ENCODE data around the gene CCDC85C. TPM values are rescaled to one million over a fixed set of nuclear protein-coding genes. Genes with fewer than 3 reads are reported as not detected.

The CCDC85C gene
- total and polyA plus RNA-seq, 10 of the 15 experiments (the other 5 are each of a cell fraction or from before 2014, with no cell fraction given): 0.03 to 3.6 (median 1.1) TPM

DNA sequence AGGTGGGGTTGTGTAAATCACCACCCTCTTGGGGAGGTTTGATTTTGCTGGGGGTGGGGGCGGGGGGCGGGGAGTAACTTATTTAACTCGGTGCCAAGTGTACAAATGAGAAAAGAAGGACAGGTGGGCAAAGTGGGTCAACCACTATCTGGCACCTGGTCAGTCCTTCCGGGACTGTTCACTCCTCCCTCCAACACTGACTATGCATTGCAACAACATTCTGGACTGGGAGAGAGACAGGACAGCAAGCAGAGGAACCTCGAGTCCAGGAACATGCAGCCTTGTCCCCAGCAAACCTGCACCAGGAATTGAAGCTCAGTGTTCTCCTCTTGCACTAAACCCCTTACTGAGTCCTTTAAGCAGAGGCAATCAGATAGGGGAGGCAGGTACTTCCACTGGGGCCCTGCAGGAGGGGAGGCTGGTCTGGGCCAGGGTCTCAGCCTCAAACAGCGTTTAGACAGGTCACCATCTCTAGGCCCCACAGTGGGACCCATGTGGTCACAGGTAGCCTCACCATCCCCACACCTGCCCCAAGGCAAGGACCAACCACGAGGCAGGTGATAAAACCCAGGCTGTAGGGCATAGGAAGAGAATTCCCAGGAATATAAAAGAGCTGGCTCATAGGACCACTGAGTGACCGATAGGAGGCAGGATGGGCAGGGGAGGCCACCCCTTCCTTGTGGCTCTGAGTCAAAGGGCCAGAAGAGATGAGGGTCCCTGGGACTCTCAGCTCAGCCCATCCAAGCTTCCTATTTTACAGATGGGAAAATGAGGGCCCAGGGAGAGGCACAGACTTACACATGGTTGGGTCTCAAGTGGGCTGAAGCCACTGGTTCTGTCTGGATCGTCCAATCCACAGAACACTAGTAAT lies 9.8 kb downstream of the CCDC85C start:
- H3K4me3 ChIP-seq: peak overlapping the region; percentile 23; the same call in 1 of the 2 replicates
- peak overlapping the region; percentile 24; the same call in 1 of the 2 replicates for H3K27ac ChIP-seq (ENCODE audit: control insufficient read depth, insufficient read depth)
- ChIA-PET POLR2A (interaction anchor here (1.7 to 1.8 kb wide), 2 partner anchors 9 to 11 kb away, joined by 6 to 10 read pairs; no protein-coding TSS in a partner anchor), CTCF (interaction anchor here (0.8 to 1.7 kb wide), 2 partner anchors 9 to 32 kb away, joined by 3 to 5 read pairs; partner anchors contain the start of gene CCDC85C), RAD21 (ENCODE audit: unreplicated experiment) (interaction anchor here (1.0 to 1.2 kb wide), 4 partner anchors 10 to 113 kb away, joined by 3 to 6 read pairs (median 4); partner anchors contain the start of genes CCDC85C, CCNK and SETD3), SMC1A (ENCODE audit: uncharacterized antibody, unreplicated experiment) (interaction anchor here (0.9 to 2.0 kb wide), 2 partner anchors 11 to 49 kb away, joined by 3 to 6 read pairs; partner anchors contain the start of gene CCDC85C)
- H3K36me3 ChIP-seq (ENCODE audit: control insufficient read depth in 2 of 2, insufficient read depth in 2 of 2, low read length in 1 of 2): no peaks in the 10 kb centered on the region
- no TSS peak for BruUV-seq (replicated peaks)
- H4K20me1 ChIP-seq (ENCODE audit: control insufficient read depth, insufficient read depth): no peaks in the 10 kb centered on the region
- ATAC-seq (no peak), FAIRE-seq (no peak), DNase-seq (ENCODE audit: low read depth, low spot score) (no peak)
- in situ Hi-C loops (cut with MboI) (no loop called here), intact Hi-C loops (cut with micrococcal nuclease; ENCODE audit: unreplicated experiment) (no loop called here)
- 58% methylated on average over 9 of the region's 9 CpGs for WGBS (ENCODE audit: insufficient coverage, insufficient replicate concordance, low lambda C conversion rate, missing lambda C conversion rate)
- H2AFZ ChIP-seq (ENCODE audit: control insufficient read depth, low read depth, low read length): peak overlapping the region; percentile 47; the same call in 1 of the 2 replicates
- TF ChIP-seq SUZ12 (IDR thresholded peaks at IDR 0.05; ENCODE audit: unreplicated experiment): no peak
- TF ChIP-seq CHD4 (IDR thresholded peaks at IDR 0.05): no peak
- TF ChIP-seq TCF12 (IDR thresholded peaks at IDR 0.05; ENCODE audit: low read depth, low read length): no peak
- TF ChIP-seq, protein P1, sequence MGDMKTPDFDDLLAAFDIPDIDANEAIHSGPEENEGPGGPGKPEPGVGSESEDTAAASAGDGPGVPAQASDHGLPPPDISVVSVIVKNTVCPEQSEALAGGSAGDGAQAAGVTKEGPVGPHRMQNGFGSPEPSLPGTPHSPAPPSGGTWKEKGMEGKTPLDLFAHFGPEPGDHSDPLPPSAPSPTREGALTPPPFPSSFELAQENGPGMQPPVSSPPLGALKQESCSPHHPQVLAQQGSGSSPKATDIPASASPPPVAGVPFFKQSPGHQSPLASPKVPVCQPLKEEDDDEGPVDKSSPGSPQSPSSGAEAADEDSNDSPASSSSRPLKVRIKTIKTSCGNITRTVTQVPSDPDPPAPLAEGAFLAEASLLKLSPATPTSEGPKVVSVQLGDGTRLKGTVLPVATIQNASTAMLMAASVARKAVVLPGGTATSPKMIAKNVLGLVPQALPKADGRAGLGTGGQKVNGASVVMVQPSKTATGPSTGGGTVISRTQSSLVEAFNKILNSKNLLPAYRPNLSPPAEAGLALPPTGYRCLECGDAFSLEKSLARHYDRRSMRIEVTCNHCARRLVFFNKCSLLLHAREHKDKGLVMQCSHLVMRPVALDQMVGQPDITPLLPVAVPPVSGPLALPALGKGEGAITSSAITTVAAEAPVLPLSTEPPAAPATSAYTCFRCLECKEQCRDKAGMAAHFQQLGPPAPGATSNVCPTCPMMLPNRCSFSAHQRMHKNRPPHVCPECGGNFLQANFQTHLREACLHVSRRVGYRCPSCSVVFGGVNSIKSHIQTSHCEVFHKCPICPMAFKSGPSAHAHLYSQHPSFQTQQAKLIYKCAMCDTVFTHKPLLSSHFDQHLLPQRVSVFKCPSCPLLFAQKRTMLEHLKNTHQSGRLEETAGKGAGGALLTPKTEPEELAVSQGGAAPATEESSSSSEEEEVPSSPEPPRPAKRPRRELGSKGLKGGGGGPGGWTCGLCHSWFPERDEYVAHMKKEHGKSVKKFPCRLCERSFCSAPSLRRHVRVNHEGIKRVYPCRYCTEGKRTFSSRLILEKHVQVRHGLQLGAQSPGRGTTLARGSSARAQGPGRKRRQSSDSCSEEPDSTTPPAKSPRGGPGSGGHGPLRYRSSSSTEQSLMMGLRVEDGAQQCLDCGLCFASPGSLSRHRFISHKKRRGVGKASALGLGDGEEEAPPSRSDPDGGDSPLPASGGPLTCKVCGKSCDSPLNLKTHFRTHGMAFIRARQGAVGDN (IDR thresholded peaks at IDR 0.05): no peak
- TF ChIP-seq ZNF207 (IDR thresholded peaks at IDR 0.05; ENCODE audit: borderline replicate concordance): no peak
- TF ChIP-seq PAX5 (IDR thresholded peaks at IDR 0.05; ENCODE audit: borderline replicate concordance, low read depth, low read length): no peak
- TF ChIP-seq POLR2AphosphoS5 (IDR thresholded peaks at IDR 0.05; ENCODE audit: low read length): no peak
- no peak for TF ChIP-seq SKIL (IDR thresholded peaks at IDR 0.05; ENCODE audit: low read depth, poor library complexity, severe bottlenecking)
- no peak for TF ChIP-seq STAT1 (conservative IDR thresholded peaks at IDR 0.05)
- peaks cover 5% of the 10 kb centered on the region; the same call in 1 of the 2 replicates for H3K4me1 ChIP-seq (ENCODE audit: control insufficient read depth, insufficient read depth, low read length)
- H3K9ac ChIP-seq (ENCODE audit: control insufficient read depth, insufficient read depth, low read length): no peak overlapping the region
- H3K27me3 ChIP-seq (replicated peaks in 1 of 2; ENCODE audit: control insufficient read depth in 2 of 2, insufficient read depth in 2 of 2, low read length in 1 of 2): no peaks in the 10 kb centered on the region
- no peaks in the 10 kb centered on the region for H3K79me2 ChIP-seq (ENCODE audit: control insufficient read depth, insufficient read depth, low read length)
- no peaks in the 10 kb centered on the region for H3K9me3 ChIP-seq (replicated peaks; ENCODE audit: control insufficient read depth, insufficient read depth, low read length)
- peak overlapping the region; percentile 40; the same call in 1 of the 2 replicates for H3K4me2 ChIP-seq (ENCODE audit: control insufficient read depth, insufficient read depth)

Data from GM12878 (cell line).